AG10803 (cell line): Measurements from ENCODE around the gene IL1RAPL2.

Experiments
- DNase-seq: peaks from one replicate; pipeline ENCODE4 v3.0.0; 2010; ENCODE audit warnings: low read depth
- H3K4me3 ChIP-seq: 2 replicates; pipeline ENCODE4 v1.5.1; 2011; ENCODE audit warnings: mild to moderate bottlenecking, low read length, control low read depth
- CTCF ChIP-seq: conservative IDR thresholded peaks from 2 replicates; pipeline ENCODE4 v1.5.1; 2011; ENCODE audit warnings: mild to moderate bottlenecking, low read length, control low read depth, inconsistent platforms

IL1RAPL2 gene

GRCh38 chrX:104566681-104567501, 892 bp downstream of the IL1RAPL2 start:
- H3K4me3 ChIP-seq: no peak overlapping the region
- DNase-seq: no peak
- TF ChIP-seq CTCF: no peak

GRCh38 chrX:104567506-104567905, 1.5 kb downstream of the IL1RAPL2 start:
- H3K4me3 ChIP-seq: no peak overlapping the region
- no peak for TF ChIP-seq CTCF
- no peak for DNase-seq

GRCh38 chrX:104568304-104568915, 2.4 kb downstream of the IL1RAPL2 start:
- DNase-seq: no peak
- TF ChIP-seq CTCF: no peak
- no peak overlapping the region for H3K4me3 ChIP-seq

- H3K4me3 ChIP-seq: no peak overlapping the region
- no peak for DNase-seq
- no peak for TF ChIP-seq CTCF
Measured at GRCh38 chrX:104618106-104618895, 52.3 kb downstream of the IL1RAPL2 start.

- no peak overlapping the region for H3K4me3 ChIP-seq
- TF ChIP-seq CTCF: no peak
- DNase-seq: no peak
Measured at GRCh38 chrX:104621781-104622180, 55.8 kb downstream of the IL1RAPL2 start.

GRCh38 chrX:104641176-104641575, 75.2 kb downstream of the IL1RAPL2 start:
- H3K4me3 ChIP-seq: no peak overlapping the region
- TF ChIP-seq CTCF: no peak
- DNase-seq: no peak

- no peak for TF ChIP-seq CTCF
- no peak for DNase-seq
- H3K4me3 ChIP-seq: no peak overlapping the region
Measured at GRCh38 chrX:104647084-104647483, 81.1 kb downstream of the IL1RAPL2 start.
